HCT116 (cell line): ENCODE measurements around the gene ASB10. TPM values are rescaled to one million over a fixed set of nuclear protein-coding genes. Genes with fewer than 3 reads are reported as not detected.

Experiments used
- ATAC-seq: fragments of 200-7000 bp; cut with Tn5 transposase; 2 replicates; pipeline ENCODE4 v1.9.1; 2020; ENCODE audit warnings: mild to moderate bottlenecking, moderate library complexity
- BruUV-seq: library from RNA; stranded (reverse); fragments of 400-500 nt; replicated peaks from 2 replicates; lab custom pipeline; 2021; lab: Mats Ljungman, UMichigan
- CTCF ChIA-PET: fragments of 300-600 bp; sonication (Branson Sonifier 250); formaldehyde crosslinking; loops from one replicate; lab custom pipeline; 2021; ENCODE audit warnings: antibody characterized with exemption; lab: Charles Lee
- POLR2A ChIA-PET: fragments of 300-600, 350-600 bp; sonication (Branson Sonifier 250); formaldehyde crosslinking; loops from one replicate; lab custom pipeline; 2021; ENCODE audit warnings: antibody characterized with exemption; lab: Charles Lee
- RAD21 ChIA-PET, 2 experiments: fragments of 300-600 bp; sonication (Branson Sonifier 250); formaldehyde crosslinking; loops; one replicate each; lab custom pipeline; 2023; ENCODE audit warnings: low total read pairs in 2 of 2; ENCODE audit not compliant: uncharacterized antibody in 2 of 2, unreplicated experiment in 2 of 2, low non-redundant PET in 1 of 2; lab: Charles Lee
- DNase-seq: peaks from one replicate; pipeline ENCODE4 v3.0.0-alpha.2; 2010; ENCODE audit warnings: low read depth, low spot score
- H2AFZ ChIP-seq: fragments of 200-600 bp; shearing (Covaris generic), sonication (generic); 2 replicates; pipeline ENCODE4 v1.6.1; 2017; ENCODE audit warnings: low read depth, mixed run types, mixed read lengths, antibody characterized with exemption, low read length; ENCODE audit not compliant: poor library complexity, severe bottlenecking
- H3K27ac ChIP-seq: 2 replicates; pipeline ENCODE4 v1.5.1; 2012; ENCODE audit warnings: low read depth, low read length
- H3K27me3 ChIP-seq: fragments of 200-600 bp; sonication (generic); 2 replicates; pipeline ENCODE4 v1.6.1; 2016; ENCODE audit warnings: mixed run types, low read length, mixed read lengths; ENCODE audit not compliant: insufficient read depth
- H3K36me3 ChIP-seq, 2 experiments: fragments of 200-500 bp in 1 of 2; fragments of 200-600 bp in 1 of 2; sonication (Bioruptor generic) in 1 of 2; sonication (generic) in 1 of 2; 2 replicates each; pipeline versions ENCODE4 v1.5.1 to v1.6.1; 2014 to 2016; ENCODE audit warnings: low read length in 2 of 2, inconsistent platforms in 1 of 2, mixed read lengths in 1 of 2, mixed run types in 1 of 2; ENCODE audit not compliant: insufficient read depth in 2 of 2, control insufficient read depth in 1 of 2
- H3K4me1 ChIP-seq, 2 experiments: fragments of 200-600 bp in 1 of 2; sonication (generic) in 1 of 2; 2 replicates each; pipeline versions ENCODE4 v1.5.1 to v1.6.1; 2012 to 2017; ENCODE audit warnings: low read length in 2 of 2, inconsistent platforms in 1 of 2, mild to moderate bottlenecking in 1 of 2, mixed read lengths in 1 of 2, mixed run types in 1 of 2, moderate library complexity in 1 of 2; ENCODE audit not compliant: insufficient read depth in 2 of 2, control insufficient read depth in 1 of 2
- H3K4me2 ChIP-seq: fragments of 200-600 bp; sonication (generic); 2 replicates; pipeline ENCODE4 v1.6.1; 2017; ENCODE audit warnings: mixed run types, low read length, mixed read lengths
- H3K4me3 ChIP-seq, 2 experiments: fragments of 200-600 bp in 1 of 2; sonication (generic) in 1 of 2; replicated peaks in 1 of 2; 2 replicates each; pipeline ENCODE4 v1.5.1; 2011 to 2016; ENCODE audit warnings: low read length in 2 of 2, control low read depth in 1 of 2, low read depth in 1 of 2, mild to moderate bottlenecking in 1 of 2, mixed read lengths in 1 of 2, mixed run types in 1 of 2
- H3K79me2 ChIP-seq: fragments of 200-600 bp; sonication (generic); 2 replicates; pipeline ENCODE4 v1.6.1; 2017; ENCODE audit warnings: mild to moderate bottlenecking, mixed run types, low read length, moderate library complexity, mixed read lengths; ENCODE audit not compliant: insufficient read depth
- H3K9ac ChIP-seq: fragments of 200-600 bp; sonication (generic); 2 replicates; pipeline ENCODE4 v1.6.1; 2016; ENCODE audit warnings: low read length, mixed read lengths
- H3K9me2 ChIP-seq: fragments of 200-600 bp; sonication (generic), shearing (Covaris generic); 2 replicates; pipeline ENCODE4 v1.6.1; 2017; ENCODE audit warnings: mixed run types, mild to moderate bottlenecking, moderate library complexity; ENCODE audit not compliant: insufficient read depth
- H3K9me3 ChIP-seq, 2 experiments: fragments of 200-500 bp in 1 of 2; fragments of 200-600 bp in 1 of 2; sonication (Bioruptor generic) in 1 of 2; sonication (generic) in 1 of 2; 2 replicates each; pipeline ENCODE4 v1.6.1; 2014 to 2017; ENCODE audit warnings: low read length in 2 of 2, mixed read lengths in 2 of 2, inconsistent platforms in 1 of 2, low read depth in 1 of 2, mild to moderate bottlenecking in 1 of 2, mixed run types in 1 of 2, moderate library complexity in 1 of 2; ENCODE audit not compliant: control insufficient read depth in 1 of 2, insufficient read depth in 1 of 2
- H4K20me1 ChIP-seq: fragments of 200-600 bp; sonication (generic), shearing (Covaris generic); 2 replicates; pipeline ENCODE4 v1.6.1; 2017; ENCODE audit warnings: mixed run types, mild to moderate bottlenecking, moderate library complexity; ENCODE audit not compliant: insufficient read depth
- CBX3 ChIP-seq: IDR thresholded peaks from 2 replicates; pipeline ENCODE4 v1.6.1; 2012; ENCODE audit warnings: low read depth
- CEBPB ChIP-seq: IDR thresholded peaks from 2 replicates; pipeline ENCODE4 v1.6.1; 2012; ENCODE audit warnings: low read depth
- EGR1 ChIP-seq: IDR thresholded peaks from 2 replicates; pipeline ENCODE4 v1.6.1; 2012; ENCODE audit warnings: low read depth
- ELF1 ChIP-seq: IDR thresholded peaks from 2 replicates; pipeline ENCODE4 v1.6.1; 2012; ENCODE audit warnings: low read depth, borderline replicate concordance
- FOSL1 ChIP-seq: IDR thresholded peaks from 2 replicates; pipeline ENCODE4 v1.6.1; 2012; ENCODE audit warnings: low read depth
- POLR2AphosphoS5 ChIP-seq: IDR thresholded peaks from 2 replicates; pipeline ENCODE4 v1.6.1; 2011; ENCODE audit warnings: mild to moderate bottlenecking, low read depth, low read length, moderate library complexity
- RAD21 ChIP-seq: IDR thresholded peaks from 2 replicates; pipeline ENCODE4 v1.6.1; 2012; ENCODE audit warnings: low read depth, mild to moderate bottlenecking
- TCF7L2 ChIP-seq: IDR thresholded peaks from 2 replicates; pipeline ENCODE4 v1.7.0; 2011; ENCODE audit warnings: borderline replicate concordance, inconsistent platforms; ENCODE audit not compliant: insufficient read depth, insufficient read length; ENCODE audit errors: extremely low read depth
- YY1 ChIP-seq: IDR thresholded peaks from 2 replicates; pipeline ENCODE4 v1.6.1; 2011; ENCODE audit warnings: low read length, low read depth, moderate library complexity, mild to moderate bottlenecking; ENCODE audit not compliant: insufficient replicate concordance; ENCODE audit errors: extremely low read depth
- ZFX ChIP-seq: fragments of 450-650 bp; IDR thresholded peaks from 2 replicates; pipeline ENCODE4 v1.6.1; 2017
- ZNF274 ChIP-seq: fragments of 200-500 bp; sonication (Bioruptor generic); IDR thresholded peaks from 2 replicates; pipeline ENCODE4 v1.6.1; 2014; ENCODE audit warnings: mild to moderate bottlenecking, low read depth, low read length, inconsistent platforms
- intact Hi-C: fragments of 100-400 bp; cut with micrococcal nuclease; formaldehyde crosslinking; loops from 2 replicates; pipeline ENCODE4 v1.10.0; 2022
- total RNA-seq: library from RNA; stranded (reverse); gene quantifications from one replicate; pipeline ENCODE4 v1.2.1, GENCODE V29; 2021; ENCODE audit not compliant: unreplicated experiment
- TF ChIP-seq, protein P1 (sequence below): IDR thresholded peaks from 2 replicates; pipeline ENCODE4 v1.6.1; 2012; ENCODE audit warnings: low read depth
- TF ChIP-seq, protein P2 (sequence below): IDR thresholded peaks from 2 replicates; pipeline ENCODE4 v1.6.1; 2012
- TF ChIP-seq, protein P3 (sequence below), 3 experiments: fragments of 200-600 bp in 1 of 3; sonication (generic) in 1 of 3; IDR thresholded peaks in 2 of 3; conservative IDR thresholded peaks in 1 of 3; 2 replicates each; pipeline ENCODE4 v1.5.1; 2012 to 2017; ENCODE audit warnings: low read depth in 2 of 3, low read length in 2 of 3, antibody characterized with exemption in 1 of 3, borderline replicate concordance in 1 of 3, control low read depth in 1 of 3, mild to moderate bottlenecking in 1 of 3, mixed read lengths in 1 of 3, mixed run types in 1 of 3, moderate library complexity in 1 of 3; ENCODE audit not compliant: insufficient read depth in 1 of 3
- TF ChIP-seq, protein P4 (sequence below): IDR thresholded peaks from 2 replicates; pipeline ENCODE4 v1.6.1; 2011; ENCODE audit warnings: mild to moderate bottlenecking, low read length, moderate library complexity; ENCODE audit not compliant: insufficient replicate concordance; ENCODE audit errors: extremely low read depth

ASB10 gene
- total RNA-seq, 1 experiment from 2014 or later, result not detected

DNA sequence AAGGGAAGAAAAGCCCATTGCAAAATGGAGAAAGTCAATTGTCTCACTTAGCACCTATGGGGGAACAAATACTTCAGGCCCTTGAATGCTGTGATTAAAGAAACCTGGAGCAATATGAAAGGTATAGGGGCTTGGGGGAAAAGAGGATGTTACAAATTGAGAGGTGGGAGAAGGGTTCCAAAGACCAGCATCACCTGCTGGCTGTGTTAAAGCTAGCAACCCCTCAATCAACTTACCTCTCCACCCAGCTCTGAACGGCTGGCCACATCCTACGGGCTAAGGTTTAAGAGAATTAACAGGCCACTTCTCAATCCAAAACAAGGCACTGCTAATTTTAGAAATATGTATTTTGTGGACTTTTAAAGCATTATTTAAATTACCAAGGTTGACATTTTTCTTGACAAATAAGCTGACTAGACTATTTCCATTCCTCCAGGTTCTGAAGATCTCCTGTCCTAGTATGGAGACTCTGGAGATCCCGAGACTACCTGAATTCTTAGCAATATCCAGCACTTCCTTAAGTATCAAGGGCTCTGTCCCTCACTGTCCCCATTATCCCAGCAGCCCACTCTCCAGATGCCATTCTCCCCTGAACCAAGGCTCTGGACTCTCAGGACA lies 24.2 kb upstream of the ASB10 start:
- ChIA-PET RAD21 (no interaction called here), CTCF (no interaction called here), POLR2A (interaction anchor here (1.2 kb wide), 1 partner anchor 16 kb away, joined by 3 read pairs; no protein-coding TSS in a partner anchor)
- peaks cover 18 to 35% of the 10 kb centered on the region in 2 experiments; a peak in 3 of 4 replicates for H3K36me3 ChIP-seq
- ATAC-seq, result peak; percentile 18; the same call in 1 of the 2 replicates
- H2AFZ ChIP-seq, result no peak overlapping the region
- no peak overlapping the region for H3K27ac ChIP-seq
- H3K9ac ChIP-seq, result no peak overlapping the region
- no peaks in the 10 kb centered on the region for H3K79me2 ChIP-seq
- H3K9me2 ChIP-seq, result no peaks in the 10 kb centered on the region
- no TSS peak for BruUV-seq
- no peaks in the 10 kb centered on the region for H4K20me1 ChIP-seq
- no peak overlapping the region for H3K4me2 ChIP-seq
- intact Hi-C loops, result no loop called here
- H3K27me3 ChIP-seq, result no peaks in the 10 kb centered on the region
- H3K4me1 ChIP-seq, result no peaks in the 10 kb centered on the region
- no peak overlapping the region for H3K4me3 ChIP-seq
- DNase-seq, result no peak
- H3K9me3 ChIP-seq, result no peaks in the 10 kb centered on the region
- TF ChIP-seq ZNF274, result no peak
- TF ChIP-seq CBX3, result no peak
- no peak for TF ChIP-seq CEBPB
- no peak for TF ChIP-seq RAD21
- no peak; the same call in 1 of the 2 replicates for TF ChIP-seq POLR2AphosphoS5
- no peak for TF ChIP-seq TCF7L2
- no peak for TF ChIP-seq FOSL1
- no peak for TF ChIP-seq ELF1
- TF ChIP-seq, protein P1, sequence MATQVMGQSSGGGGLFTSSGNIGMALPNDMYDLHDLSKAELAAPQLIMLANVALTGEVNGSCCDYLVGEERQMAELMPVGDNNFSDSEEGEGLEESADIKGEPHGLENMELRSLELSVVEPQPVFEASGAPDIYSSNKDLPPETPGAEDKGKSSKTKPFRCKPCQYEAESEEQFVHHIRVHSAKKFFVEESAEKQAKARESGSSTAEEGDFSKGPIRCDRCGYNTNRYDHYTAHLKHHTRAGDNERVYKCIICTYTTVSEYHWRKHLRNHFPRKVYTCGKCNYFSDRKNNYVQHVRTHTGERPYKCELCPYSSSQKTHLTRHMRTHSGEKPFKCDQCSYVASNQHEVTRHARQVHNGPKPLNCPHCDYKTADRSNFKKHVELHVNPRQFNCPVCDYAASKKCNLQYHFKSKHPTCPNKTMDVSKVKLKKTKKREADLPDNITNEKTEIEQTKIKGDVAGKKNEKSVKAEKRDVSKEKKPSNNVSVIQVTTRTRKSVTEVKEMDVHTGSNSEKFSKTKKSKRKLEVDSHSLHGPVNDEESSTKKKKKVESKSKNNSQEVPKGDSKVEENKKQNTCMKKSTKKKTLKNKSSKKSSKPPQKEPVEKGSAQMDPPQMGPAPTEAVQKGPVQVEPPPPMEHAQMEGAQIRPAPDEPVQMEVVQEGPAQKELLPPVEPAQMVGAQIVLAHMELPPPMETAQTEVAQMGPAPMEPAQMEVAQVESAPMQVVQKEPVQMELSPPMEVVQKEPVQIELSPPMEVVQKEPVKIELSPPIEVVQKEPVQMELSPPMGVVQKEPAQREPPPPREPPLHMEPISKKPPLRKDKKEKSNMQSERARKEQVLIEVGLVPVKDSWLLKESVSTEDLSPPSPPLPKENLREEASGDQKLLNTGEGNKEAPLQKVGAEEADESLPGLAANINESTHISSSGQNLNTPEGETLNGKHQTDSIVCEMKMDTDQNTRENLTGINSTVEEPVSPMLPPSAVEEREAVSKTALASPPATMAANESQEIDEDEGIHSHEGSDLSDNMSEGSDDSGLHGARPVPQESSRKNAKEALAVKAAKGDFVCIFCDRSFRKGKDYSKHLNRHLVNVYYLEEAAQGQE, result no peak
- no peak for TF ChIP-seq EGR1
- TF ChIP-seq ZFX, result no peak
- TF ChIP-seq, protein P2, sequence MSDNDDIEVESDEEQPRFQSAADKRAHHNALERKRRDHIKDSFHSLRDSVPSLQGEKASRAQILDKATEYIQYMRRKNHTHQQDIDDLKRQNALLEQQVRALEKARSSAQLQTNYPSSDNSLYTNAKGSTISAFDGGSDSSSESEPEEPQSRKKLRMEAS, result no peak
- TF ChIP-seq, protein P3, sequence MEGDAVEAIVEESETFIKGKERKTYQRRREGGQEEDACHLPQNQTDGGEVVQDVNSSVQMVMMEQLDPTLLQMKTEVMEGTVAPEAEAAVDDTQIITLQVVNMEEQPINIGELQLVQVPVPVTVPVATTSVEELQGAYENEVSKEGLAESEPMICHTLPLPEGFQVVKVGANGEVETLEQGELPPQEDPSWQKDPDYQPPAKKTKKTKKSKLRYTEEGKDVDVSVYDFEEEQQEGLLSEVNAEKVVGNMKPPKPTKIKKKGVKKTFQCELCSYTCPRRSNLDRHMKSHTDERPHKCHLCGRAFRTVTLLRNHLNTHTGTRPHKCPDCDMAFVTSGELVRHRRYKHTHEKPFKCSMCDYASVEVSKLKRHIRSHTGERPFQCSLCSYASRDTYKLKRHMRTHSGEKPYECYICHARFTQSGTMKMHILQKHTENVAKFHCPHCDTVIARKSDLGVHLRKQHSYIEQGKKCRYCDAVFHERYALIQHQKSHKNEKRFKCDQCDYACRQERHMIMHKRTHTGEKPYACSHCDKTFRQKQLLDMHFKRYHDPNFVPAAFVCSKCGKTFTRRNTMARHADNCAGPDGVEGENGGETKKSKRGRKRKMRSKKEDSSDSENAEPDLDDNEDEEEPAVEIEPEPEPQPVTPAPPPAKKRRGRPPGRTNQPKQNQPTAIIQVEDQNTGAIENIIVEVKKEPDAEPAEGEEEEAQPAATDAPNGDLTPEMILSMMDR (IDR thresholded peaks at IDR 0.05 in 2 of 3, conservative IDR thresholded peaks at IDR 0.05 in 1 of 3; ENCODE audit: borderline replicate concordance in 1 of 3, insufficient read depth in 1 of 3, low read depth in 2 of 3, low read length in 2 of 3), result no peak
- TF ChIP-seq, protein P4, sequence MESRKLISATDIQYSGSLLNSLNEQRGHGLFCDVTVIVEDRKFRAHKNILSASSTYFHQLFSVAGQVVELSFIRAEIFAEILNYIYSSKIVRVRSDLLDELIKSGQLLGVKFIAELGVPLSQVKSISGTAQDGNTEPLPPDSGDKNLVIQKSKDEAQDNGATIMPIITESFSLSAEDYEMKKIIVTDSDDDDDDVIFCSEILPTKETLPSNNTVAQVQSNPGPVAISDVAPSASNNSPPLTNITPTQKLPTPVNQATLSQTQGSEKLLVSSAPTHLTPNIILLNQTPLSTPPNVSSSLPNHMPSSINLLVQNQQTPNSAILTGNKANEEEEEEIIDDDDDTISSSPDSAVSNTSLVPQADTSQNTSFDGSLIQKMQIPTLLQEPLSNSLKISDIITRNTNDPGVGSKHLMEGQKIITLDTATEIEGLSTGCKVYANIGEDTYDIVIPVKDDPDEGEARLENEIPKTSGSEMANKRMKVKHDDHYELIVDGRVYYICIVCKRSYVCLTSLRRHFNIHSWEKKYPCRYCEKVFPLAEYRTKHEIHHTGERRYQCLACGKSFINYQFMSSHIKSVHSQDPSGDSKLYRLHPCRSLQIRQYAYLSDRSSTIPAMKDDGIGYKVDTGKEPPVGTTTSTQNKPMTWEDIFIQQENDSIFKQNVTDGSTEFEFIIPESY, result no peak
- TF ChIP-seq YY1, result no peak
